Activated CD4-positive, alpha-beta T cell treated with anti-CD3 and anti-CD28 coated beads, Interleukin-2, Interleukin-6, amounts not matched to agents 100 ng/mL and 50 ng/mL, durations not matched to agents 16 hours and 8 hours (primary cell): ENCODE measurements around the gene ATCAY.
"Not testable (repeated sequence)": the region's sequence is repeated elsewhere in the genome, so short reads cannot be mapped to it uniquely, and the experiment has no call there.

ENCODE experiments used
- DNase-seq: peaks from one replicate; pipeline ENCODE4 v3.0.0-alpha.2; 2020

Gene ATCAY

GRCh38 chr19:3904233-3904632 lies 23.7 kb downstream of the ATCAY start:
- DNase-seq, result no peak

GRCh38 chr19:3907626-3908265 lies 27.3 kb downstream of the ATCAY start:
- no peak for DNase-seq

DNA sequence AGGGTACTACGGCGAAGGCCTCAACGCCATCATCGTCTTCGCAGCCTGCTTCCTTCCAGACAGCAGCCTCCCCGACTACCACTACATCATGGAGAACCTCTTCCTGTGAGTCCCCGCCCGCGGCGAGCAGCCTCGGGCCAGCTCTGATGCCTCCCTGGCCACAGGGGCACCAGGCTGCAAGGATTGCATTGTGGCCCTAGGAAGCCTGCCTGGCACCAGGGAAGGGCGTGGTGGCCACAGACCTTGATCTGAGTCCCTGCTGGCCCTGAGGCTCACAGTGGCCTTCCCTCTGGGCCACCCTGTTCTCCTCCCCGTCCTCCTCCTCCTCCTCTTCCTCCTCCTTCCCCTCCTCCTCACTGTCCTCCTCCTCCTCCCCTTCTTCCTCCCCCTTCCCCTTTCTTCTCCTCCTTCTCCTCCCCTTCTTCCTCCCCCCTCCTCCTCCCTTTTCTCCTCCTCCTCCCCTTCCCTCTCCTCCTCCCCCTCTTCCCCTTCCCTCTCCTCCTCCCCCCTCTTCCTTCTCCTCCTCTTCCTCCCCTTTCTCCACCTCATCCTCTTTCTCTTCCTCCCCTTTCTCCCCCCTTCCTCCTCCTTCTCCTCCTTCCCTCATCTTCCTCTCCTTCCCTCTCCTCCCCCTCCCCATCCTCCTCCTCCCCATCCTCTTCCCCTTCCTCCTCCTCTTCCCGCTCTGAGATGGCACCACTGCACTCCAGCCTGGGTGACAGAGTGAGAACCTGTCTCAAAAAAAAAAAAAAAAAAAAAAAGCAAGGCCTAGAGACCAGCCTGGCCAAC lies 28.0 kb downstream of the ATCAY start:
- no peak for DNase-seq

GRCh38 chr19:3910105-3910504 lies 29.6 kb downstream of the ATCAY start:
- DNase-seq, result no peak

DNA sequence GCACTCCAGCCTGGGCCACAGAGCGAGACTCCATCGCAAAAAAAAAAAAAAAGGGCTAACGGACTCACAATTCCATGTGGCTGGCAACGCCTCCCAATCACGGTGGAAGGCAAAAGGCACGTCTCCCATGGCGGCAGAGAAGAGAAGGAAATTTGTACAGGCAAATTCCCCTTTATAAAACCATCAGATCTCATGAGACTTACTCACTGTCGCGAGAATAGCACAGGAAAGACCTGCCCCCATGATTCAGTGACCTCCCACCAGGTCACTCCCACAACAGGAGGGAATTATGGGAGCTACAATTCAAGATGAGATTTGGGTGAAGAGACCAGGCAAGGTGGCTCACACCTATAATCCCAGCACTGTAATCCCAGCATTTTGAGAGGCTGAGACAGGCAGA lies 33.7 kb downstream of the ATCAY start:
- DNase-seq, result no peak

- DNase-seq, result no peak
Measured at GRCh38 chr19:3916033-3916432, 35.5 kb downstream of the ATCAY start.

GRCh38 chr19:3919793-3920192 lies 39.3 kb downstream of the ATCAY start:
- DNase-seq, result no peak

GRCh38 chr19:3923096-3923758 lies 42.7 kb downstream of the ATCAY start:
- no peak for DNase-seq

DNA sequence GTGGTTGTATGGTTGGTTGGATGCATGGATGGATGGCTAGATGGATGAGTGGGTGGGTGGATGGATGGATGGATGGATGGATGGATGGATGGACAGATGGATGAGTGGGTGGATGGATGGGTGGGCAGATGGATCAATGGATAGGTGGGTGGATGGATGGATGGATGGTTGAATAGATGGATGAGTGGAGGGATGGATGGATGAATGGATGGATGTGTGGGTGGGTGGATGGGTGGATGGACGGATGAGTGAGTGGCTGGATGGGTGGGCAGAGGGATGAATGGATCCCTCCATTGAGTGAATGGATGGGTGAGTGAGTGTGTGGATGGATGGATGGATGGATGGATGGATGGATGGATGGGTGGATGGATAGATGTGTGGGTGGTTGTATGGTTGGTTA lies 43.4 kb downstream of the ATCAY start:
- no peak for DNase-seq

GRCh38 chr19:3931041-3931440 lies 50.6 kb downstream of the ATCAY start:
- no peak for DNase-seq

- DNase-seq, result no peak
Measured at GRCh38 chr19:3932931-3933810, 52.7 kb downstream of the ATCAY start, which contains the start of gene NMRK2. NMRK2 (plus strand) TSS chr19:3933069; CDS start chr19:3933672, 603 bp downstream.

DNA sequence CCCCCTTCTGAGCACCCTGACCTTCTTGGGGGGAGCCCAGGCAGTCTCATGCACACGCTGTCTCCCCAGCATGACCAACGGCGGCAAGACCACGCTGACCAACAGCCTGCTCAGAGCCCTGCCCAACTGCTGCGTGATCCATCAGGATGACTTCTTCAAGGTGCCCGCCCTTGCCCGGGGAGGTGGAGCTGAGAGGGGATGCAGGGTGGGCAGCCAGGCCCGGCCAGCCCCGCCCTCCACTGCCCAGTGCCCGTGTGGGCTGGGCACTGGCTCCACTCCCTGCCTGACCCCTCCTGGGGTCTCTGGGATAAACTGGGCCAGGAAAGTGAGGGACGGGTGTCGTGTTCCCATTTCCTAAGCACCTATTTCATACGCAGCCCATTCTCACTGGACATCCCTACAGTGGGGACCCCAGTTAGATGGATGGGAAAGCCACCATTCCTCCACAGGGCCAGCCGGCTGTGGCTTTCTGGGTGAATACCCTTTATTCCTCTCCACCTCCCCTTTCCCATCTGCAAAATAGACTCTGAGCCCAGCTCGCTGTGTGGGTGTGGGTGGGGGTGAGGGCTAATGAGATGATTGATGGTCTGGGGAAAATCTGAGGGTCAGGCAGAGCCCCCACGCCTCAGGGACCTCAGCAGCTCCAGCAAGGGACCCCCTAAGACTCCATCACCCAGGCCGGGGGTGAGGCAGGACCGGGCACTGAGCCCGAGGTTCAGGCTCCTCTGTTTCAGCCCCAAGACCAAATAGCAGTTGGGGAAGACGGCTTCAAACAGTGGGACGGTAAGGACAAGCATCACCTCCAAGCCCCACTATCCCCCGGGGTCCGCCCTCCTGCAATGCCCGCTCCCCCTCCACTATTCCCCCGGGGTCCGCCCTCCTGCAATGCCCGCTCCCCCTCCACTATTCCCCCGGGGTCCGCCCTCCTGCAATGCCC lies 56.3 kb downstream of the ATCAY start:
- DNase-seq, result no peak

DNA sequence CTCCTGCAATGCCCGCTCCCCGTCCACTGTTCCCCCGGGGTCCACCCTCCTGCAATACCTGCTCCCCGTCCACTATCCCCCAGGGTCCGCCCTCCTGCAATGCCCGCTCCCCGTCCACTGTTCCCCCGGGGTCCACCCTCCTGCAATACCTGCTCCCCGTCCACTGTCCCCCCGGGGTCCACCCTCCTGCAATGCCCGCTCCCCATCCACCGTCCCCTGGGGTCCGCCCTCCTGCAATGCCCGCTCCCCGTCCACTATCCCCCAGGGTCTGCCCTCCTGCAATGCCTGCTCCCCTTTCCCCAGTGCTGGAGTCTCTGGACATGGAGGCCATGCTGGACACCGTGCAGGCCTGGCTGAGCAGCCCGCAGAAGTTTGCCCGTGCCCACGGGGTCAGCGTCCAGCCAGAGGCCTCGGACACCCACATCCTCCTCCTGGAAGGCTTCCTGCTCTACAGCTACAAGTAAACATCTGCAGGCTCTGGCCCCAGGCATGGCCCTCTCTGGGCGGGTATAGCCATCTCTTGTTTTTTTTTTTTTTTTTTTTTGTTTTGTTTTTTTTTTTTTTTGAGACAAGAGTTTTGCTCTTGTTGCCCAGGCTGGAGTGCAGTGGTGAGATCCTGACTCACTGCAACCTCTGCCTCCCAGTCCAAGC lies 57.9 kb downstream of the ATCAY start:
- not testable (repeated sequence) for DNase-seq

DNA sequence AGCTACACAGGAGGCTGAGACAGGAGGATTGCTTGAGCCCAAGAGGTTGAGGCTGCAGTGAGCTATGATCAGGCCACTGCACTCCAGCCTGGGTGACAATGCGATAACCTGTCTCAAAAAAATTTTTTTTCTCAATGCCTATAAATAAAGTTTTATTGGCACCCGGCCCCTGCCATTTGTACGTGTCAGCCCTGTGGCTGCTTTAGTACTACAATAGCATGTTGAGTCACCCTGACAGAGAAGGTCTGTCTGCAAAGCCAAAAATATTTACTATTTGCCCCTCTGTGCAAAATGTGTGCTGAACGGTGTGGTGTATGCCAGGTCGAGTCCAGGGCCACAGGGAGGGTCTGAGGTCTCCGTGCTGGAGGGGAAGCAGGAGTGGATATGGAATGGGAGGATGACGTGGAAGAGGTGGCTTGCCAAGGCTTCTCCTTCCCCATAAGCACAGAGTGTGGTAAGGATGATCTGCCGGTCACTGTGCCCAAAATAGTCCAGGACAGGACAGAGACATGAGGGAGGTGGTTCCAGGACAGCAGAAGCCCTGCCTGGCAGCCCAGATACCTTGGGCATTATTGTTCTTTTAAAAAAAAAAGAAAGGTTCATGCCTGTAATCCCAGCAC lies 62.4 kb downstream of the ATCAY start:
- DNase-seq, result no peak

DNA sequence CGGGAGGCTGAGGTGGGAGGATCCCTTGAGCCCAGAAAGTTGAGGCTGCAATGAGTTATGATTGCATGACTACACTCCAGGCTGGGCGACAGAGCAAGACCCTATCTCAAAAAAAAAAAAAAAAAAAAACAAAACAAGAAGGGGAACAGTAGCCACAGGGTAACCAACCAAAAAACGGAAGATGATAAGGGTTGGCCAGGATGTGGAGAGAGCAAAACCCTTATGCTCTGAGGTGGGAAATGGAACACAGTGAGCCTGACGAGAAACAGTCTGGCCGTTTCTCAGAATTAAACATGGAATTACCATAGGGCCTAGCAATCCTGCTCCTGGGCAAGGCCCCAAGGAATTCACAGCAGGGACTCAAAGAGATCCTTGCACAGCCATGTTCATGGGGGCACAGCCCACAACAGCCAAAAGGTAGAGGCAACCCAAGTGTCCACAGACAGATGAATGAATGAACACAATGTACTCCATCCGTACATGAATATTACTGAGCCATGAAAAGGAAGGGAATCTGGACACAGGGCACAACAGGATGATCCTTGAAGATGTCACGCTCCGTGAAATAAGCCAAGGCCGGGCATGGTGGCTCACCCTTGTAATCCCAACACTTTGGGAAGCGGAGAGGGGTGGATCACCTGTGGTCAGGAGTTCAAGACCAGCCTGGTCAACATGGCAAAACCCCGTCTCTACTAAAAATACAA lies 63.7 kb downstream of the ATCAY start:
- no peak for DNase-seq

DNA sequence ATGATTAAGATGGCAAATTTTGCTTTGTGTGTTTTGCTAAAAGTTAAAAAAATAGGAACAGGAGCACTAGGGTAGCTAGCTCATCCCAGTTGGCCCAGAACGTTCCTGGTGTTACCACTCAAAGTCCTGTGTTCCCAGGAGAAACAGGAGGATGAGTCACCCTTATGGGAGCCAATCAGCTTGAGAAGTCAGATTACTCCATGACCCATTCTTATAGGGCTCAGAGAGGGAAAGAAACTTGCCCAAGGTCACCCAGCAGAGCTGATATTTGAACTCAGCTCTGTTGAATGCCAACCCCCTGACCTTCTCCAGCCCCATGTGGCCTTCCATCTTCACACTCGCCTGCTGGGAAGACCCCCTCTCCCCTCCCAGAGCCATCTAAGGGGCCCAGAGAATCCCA lies 65.4 kb downstream of the ATCAY start:
- no peak for DNase-seq

- not testable (repeated sequence) for DNase-seq
Measured at GRCh38 chr19:3947316-3947933, 66.9 kb downstream of the ATCAY start.

- DNase-seq, result no peak
Measured at GRCh38 chr19:3949294-3949693, 68.8 kb downstream of the ATCAY start.

DNA sequence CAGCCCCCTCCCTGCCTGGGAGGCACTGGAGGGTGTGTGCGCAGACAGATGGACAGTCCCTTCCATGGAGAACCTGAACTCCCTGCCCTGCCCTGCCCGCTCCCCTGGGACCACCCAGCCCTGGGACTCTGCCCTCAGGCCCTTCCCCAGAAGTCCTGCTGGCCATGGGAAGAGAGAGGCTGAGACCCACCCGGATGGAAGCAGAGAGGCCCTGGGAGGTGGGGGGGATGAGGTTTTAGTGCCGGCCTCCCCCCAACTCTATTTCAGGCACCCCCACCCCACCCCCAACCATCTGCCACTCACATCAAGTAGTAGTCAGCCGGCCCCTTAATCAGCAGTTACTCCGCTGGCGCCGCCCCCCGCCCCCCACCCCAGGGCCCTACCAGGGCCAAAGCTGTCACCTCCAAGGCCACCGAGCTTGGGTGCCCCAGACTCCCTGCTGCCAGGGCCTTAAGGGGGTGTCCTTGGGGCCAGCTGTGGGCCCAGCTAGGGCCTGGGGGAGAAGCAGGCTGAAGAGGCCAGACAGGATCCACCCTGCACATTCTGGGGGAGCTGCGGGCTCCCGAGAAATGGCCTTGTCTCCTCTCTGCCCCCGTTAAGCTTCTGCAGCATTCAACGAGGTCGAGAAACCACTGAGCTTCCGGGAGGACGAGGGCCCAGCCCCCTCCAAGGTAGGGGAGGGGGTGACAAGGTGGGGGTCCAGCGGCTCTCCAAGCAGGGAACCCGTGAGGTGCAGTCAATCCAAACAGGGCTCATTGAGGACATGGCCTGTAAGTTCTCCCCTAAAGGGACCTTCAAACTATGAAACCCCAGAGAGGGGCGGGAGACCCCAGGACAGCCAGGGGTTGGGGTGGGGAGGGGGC lies 69.7 kb downstream of the ATCAY start:
- no peak for DNase-seq
